Subcutaneous preadipocyte (primary cell): ENCODE measurements around the gene RSPH1. TPM values are rescaled to one million over a fixed set of nuclear protein-coding genes. Genes with fewer than 3 reads are reported as not detected.

Source experiments
- total RNA-seq: library from RNA; depleted of rRNA; stranded (reverse); fragments of >200 nt; gene quantifications from 2 replicates; pipeline ENCODE4 v1.2.3, GENCODE V29; 2012

Gene RSPH1
- total RNA-seq: not detected in 2 replicates

GRCh38 chr21:42496120-42496838 is at the start of gene RSPH1:
Gene RSPH1, minus strand, starts transcription at chr21:42496224. Its CDS starts 38 bp downstream, at chr21:42496186.

GRCh38 chr21:42513151-42513984 is 17.3 kb upstream of the RSPH1 start, which contains the start of gene SLC37A1:
Gene SLC37A1, plus strand, starts transcription at chr21:42513852. Its CDS starts 4,603 bp downstream, at chr21:42518455.

Other genes with a start within 250 kb of the RSPH1 start
- 0.37 TPM in 1 of 2 replicates, not detected in the other for gene TFF3, start 180.8 kb downstream of the RSPH1 start, total RNA-seq
- not detected in 2 replicates for gene TFF2, start 145.2 kb downstream of the RSPH1 start, total RNA-seq
- not detected in 2 replicates for gene TFF1, start 129.7 kb downstream of the RSPH1 start, total RNA-seq
- not detected in 2 replicates for gene TMPRSS3, start 100.2 kb downstream of the RSPH1 start, total RNA-seq
- not detected in 2 replicates for gene UBASH3A, start 92.3 kb downstream of the RSPH1 start, total RNA-seq
- 0.73 and 1.8 TPM in 2 replicates for gene SLC37A1, start 17.6 kb upstream of the RSPH1 start, total RNA-seq
- gene PDE9A, start 157.4 kb upstream of the RSPH1 start, total RNA-seq: 4.4 and 10.0 TPM in 2 replicates